ENCODE results near the gene PEX16. TPM values are rescaled to one million over a fixed set of nuclear protein-coding genes. Genes with fewer than 3 reads are reported as not detected.
A peak's percentile ranks its signal among the peaks of the same experiment; 100 is the strongest.

The PEX16 gene
- total and polyA plus RNA-seq, 9 of the 15 experiments (the other 6 are each of a cell fraction or from before 2014, with no cell fraction given) = 1.5 to 43.9 (median 14.6) TPM

DNA sequence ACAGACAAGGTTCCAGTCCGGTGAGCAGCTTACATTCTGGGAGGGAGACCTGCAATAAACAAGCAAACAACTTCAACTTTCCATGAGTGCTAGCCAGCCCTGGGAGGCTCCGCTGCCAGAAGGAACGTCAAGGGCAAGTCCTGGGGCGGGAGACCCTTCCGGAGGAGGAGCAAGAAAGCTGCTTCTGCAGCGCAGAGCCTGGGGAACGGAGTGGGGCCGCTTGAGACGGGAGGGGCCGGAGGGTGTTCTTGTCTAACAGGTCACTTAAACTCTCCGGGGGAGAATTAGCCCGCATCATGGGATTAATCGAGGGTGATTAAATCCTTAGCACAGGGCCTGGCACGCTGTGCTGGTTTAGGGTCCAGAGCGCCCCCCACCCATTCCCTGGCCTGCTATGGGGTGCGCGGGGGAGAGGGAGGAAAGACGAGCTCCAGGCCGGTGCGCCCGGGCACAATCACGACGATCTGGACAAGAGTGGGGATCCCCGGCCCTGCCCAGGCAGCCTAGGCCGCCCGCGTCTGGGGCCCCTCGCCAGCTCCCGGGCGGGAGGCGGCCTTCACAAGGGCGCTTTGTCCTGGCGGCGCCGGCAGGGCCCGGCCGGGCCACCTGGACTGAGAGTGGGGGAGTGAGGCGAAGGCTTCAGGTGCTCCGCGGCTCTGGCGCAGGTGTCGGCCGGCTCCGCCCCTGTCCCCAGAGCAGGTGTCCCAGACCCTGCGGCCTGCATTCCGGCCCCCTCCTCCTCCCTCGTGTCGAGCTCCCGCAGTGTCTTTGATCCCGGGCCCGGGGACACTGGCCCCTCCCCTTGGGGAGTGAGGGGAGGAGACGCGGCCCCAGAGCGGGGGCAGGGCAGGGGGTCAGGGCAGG lies 4.1 kb upstream of the PEX16 start:
- H3K9me3 ChIP-seq (replicated peaks; ENCODE audit: control insufficient read depth, insufficient read depth, low read depth, low read length) = no peaks in the 10 kb centered on the region
- no peaks in the 10 kb centered on the region; the same call in 1 of the 3 replicates for H3K36me3 ChIP-seq (ENCODE audit: control insufficient read depth, insufficient read depth, low read length)
- H3K4me1 ChIP-seq (replicated peaks in 1 of 2; ENCODE audit: control insufficient read depth in 2 of 2, insufficient read depth in 2 of 2, low read length in 2 of 2) = peaks cover 11 to 63% of the 10 kb centered on the region in 2 experiments
- peak overlapping the region; percentile 79 for H2AFZ ChIP-seq (ENCODE audit: low read depth, low read length)
- H3K4me3 ChIP-seq = peak overlapping the region; percentile 52
- no peaks in the 10 kb centered on the region for H3K27me3 ChIP-seq (ENCODE audit: control insufficient read depth in 2 of 2, insufficient read depth in 2 of 2, low read length in 2 of 2)
- H3K4me2 ChIP-seq (ENCODE audit: insufficient read depth, low read length) = peak overlapping the region; percentile 63; the same call in 1 of the 2 replicates
- CTCF ChIA-PET (ENCODE audit: low intra/inter-chr PET ratio) = no interaction called here
- H3K9me1 ChIP-seq (ENCODE audit: control insufficient read depth, insufficient read depth, low read length) = no peaks in the 10 kb centered on the region
- in situ Hi-C loops (cut with MboI) (no loop called here), intact Hi-C loops (cut with micrococcal nuclease) (no loop called here)
- WGBS (ENCODE audit: insufficient coverage, low coverage, missing lambda C conversion rate) = 63% methylated on average over 24 of the region's 54 CpGs
- peaks cover 13% of the 10 kb centered on the region for H3K79me2 ChIP-seq (ENCODE audit: control insufficient read depth, insufficient read depth, low read length)
- no TSS peak for BruUV-seq (replicated peaks)
- no peak overlapping the region for H3K27ac ChIP-seq (ENCODE audit: extremely low read depth, low read depth, low read length)
- ATAC-seq (peak; percentile 42), DNase-seq (ENCODE audit: extremely low read depth in 1 of 4, low spot score in 3 of 4) (peak in 1 of 4 experiments; percentile 58), FAIRE-seq (no peak)
- TF ChIP-seq CBFA2T3 (IDR thresholded peaks at IDR 0.05) = 0 out of 2 replicates have a peak, but pooled peaks have one; percentile 4
- TF ChIP-seq NFIC (IDR thresholded peaks at IDR 0.05) = peak; percentile 39; the same call in 1 of the 2 replicates
- TF ChIP-seq SMARCE1 (IDR thresholded peaks at IDR 0.05) = no peak
- no peak for TF ChIP-seq PTTG1 (tag; IDR thresholded peaks at IDR 0.05; ENCODE audit: low read depth)
- TF ChIP-seq ZNF830 (CRISPR knock-in tag; IDR thresholded peaks at IDR 0.05) = no peak
- TF ChIP-seq, protein P1, sequence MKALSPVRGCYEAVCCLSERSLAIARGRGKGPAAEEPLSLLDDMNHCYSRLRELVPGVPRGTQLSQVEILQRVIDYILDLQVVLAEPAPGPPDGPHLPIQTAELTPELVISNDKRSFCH (CRISPR knock-in tag; IDR thresholded peaks at IDR 0.05) = no peak
- TF ChIP-seq, protein P1 (tag; IDR thresholded peaks at IDR 0.05) = 0 out of 2 replicates have a peak, but pooled peaks have one; percentile 27
- TF ChIP-seq, protein P2, sequence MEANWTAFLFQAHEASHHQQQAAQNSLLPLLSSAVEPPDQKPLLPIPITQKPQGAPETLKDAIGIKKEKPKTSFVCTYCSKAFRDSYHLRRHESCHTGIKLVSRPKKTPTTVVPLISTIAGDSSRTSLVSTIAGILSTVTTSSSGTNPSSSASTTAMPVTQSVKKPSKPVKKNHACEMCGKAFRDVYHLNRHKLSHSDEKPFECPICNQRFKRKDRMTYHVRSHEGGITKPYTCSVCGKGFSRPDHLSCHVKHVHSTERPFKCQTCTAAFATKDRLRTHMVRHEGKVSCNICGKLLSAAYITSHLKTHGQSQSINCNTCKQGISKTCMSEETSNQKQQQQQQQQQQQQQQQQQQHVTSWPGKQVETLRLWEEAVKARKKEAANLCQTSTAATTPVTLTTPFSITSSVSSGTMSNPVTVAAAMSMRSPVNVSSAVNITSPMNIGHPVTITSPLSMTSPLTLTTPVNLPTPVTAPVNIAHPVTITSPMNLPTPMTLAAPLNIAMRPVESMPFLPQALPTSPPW (CRISPR knock-in tag; IDR thresholded peaks at IDR 0.05) = no peak
- 0 out of 2 replicates have a peak, but pooled peaks have one; percentile 13 for TF ChIP-seq LEF1 (IDR thresholded peaks at IDR 0.05)
- no peak for TF ChIP-seq ZBTB26 (CRISPR knock-in tag; IDR thresholded peaks at IDR 0.05)
- peak; percentile 42 for TF ChIP-seq FIP1L1 (IDR thresholded peaks at IDR 0.05; ENCODE audit: low read depth, low read length, poor library complexity, severe bottlenecking)
- TF ChIP-seq STAG1 (CRISPR knock-in tag; IDR thresholded peaks at IDR 0.05; ENCODE audit: borderline replicate concordance) = no peak
- TF ChIP-seq JUNB (CRISPR knock-in tag; conservative IDR thresholded peaks at IDR 0.05) = no peak
- TF ChIP-seq NCOA6 (IDR thresholded peaks at IDR 0.05) = peak; percentile 38; the same call in 1 of the 2 replicates
- TF ChIP-seq ZBTB33 (CRISPR knock-in tag; IDR thresholded peaks at IDR 0.05) = peak; percentile 90
- peak; percentile 25; the same call in 1 of the 2 replicates for TF ChIP-seq CBFA2T2 (conservative IDR thresholded peaks at IDR 0.05)
- TF ChIP-seq NCOR1 (IDR thresholded peaks at IDR 0.05) = no peak
- POLR2A ChIA-PET = interaction anchor here (1.1 to 1.4 kb wide), 3 partner anchors 9 to 21 kb away, joined by 3 to 5 read pairs (median 4); no protein-coding TSS in a partner anchor
- peak overlapping the region in 1 of 2 experiments; percentile 89; a peak in 3 of 4 replicates for H3K9ac ChIP-seq (ENCODE audit: insufficient read depth in 1 of 2, low read depth in 2 of 2, low read length in 2 of 2)
- no peaks in the 10 kb centered on the region; the same call in 1 of the 2 replicates for H4K20me1 ChIP-seq (replicated peaks; ENCODE audit: control insufficient read depth, insufficient read depth, low read length)

Data from K562 (cell line).